Stimulated activated CD4-positive, alpha-beta T cell treated with anti-CD3 and anti-CD28 coated beads, TNF-alpha, amount 100 ng/mL, for 1 hour (primary cell): ENCODE data around the gene ARMC2.

ENCODE experiments used
- DNase-seq, 3 donors: peaks; one replicate each; pipeline ENCODE4 v3.0.0-alpha.2; 2020; ENCODE audit warnings: low read depth in 3 of 3, low spot score in 1 of 3

ARMC2 gene

DNA sequence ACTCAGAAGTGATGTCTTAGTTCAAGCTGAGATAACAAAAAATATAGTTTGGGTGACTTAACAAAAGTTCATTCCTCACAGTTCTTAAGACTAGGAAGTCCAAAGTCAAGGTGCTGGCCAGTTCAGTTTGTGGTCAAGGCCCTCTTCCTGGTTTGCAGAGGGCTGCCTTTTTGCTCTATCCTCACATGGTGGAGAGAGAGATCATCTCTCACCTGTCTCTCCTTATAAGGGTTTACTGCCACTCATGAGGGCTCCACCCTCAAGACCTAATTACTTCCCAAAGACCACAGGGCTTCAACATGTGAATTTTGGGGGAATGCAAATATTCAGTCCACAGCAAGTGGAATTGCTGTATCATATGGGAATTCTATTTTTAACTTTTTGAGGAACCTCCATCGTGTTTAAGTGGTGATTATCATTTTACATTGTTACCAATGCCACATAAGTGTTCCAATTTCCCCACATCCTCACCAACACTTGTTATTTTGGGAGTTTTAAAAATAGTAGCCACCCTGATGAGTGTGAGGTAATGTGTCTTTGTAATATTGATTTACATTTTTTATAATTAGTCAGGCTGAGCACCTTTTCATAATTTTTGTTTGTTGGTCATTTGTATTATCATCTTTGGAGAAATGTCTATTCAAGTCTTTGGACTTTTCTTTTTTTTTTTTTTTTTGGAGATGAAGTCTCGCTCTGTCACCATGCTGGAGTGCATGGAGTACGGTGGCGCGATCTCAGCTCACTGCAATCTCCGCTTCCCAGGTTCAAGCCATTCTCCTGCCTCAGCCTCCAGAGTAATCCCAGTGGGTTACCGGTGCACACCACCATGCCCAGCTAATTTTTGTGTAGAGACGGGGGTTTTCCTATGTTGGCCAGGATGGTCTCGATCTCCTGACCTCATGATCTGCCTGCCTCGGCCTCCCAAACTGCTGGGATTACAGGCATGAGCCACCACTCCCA lies 134.2 kb downstream of the ARMC2 start:
- DNase-seq: no peak

DNA sequence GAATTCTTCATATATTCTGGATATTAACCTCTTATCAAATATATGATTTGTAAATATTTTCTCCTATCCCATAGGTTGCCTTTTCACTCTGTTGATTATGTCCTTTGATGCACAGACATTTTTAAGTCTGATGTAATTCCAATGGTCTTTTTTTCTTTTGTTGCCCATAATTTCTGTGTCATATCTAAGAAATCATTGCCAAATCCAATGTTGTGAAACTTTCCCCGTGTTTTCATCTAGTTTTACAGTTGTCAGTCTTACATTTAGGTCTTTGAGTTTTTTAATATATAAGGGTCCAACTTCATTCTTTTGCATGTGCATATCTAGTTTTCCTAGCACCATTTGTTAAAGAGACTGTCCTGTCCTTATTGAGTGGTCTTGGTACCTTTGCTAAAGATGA lies 134.9 kb downstream of the ARMC2 start:
- DNase-seq: no peak

DNA sequence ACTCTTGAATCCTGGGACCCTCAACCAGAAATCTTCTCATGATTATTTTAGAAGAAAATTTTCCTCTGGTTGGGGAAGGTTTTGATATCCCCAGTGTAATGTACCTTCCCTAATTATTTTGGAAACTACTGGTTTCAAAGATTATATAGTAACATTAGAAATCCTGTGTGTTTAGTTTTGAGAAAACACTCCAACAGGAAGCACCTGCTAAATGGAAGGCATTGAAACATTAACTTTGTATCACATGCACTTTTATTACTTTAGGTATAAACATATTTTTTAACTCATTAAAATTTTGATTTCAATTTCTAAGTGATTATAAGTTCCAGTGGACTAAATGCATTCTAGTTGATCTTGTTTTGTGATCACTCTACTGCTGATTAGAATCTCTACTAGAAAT lies 137.1 kb downstream of the ARMC2 start:
- DNase-seq: no peak

DNA sequence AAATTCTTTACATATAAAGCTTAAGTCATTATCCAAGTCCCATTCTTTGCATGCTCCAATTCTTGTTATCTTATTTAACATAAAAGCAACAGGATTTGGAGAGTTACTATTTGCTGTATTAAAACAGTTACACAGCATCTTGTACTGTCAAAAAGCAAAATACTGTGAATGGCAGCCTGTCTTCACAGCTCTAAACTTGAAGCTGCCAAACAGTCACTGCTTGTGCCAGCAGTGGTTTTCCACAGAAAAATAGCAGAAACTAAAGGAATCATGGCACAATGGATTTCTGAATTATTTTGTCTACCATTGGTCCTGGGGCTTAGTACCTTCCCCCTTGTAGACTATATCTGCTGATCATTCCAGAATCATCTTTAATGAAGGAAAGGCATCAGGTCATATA lies 138.9 kb downstream of the ARMC2 start:
- DNase-seq: no peak

DNA sequence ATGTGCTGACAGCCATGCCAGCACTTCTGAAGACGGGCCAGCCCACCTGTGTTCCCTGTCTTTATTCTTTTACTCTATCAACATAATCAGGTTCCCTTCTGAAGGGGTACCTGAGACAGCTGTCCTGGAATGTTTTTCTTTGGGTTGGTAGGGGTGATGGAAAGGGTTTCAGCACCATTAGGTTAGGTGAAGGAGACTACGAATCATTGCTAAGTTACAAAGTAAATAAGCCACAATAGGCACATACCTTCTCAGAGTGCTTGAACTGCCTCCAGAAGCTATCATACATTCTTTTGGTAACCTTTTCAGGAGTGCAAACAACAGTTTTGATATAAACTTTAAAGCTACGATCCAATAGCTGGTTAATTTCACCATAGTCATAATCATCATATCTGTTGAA lies 140.1 kb downstream of the ARMC2 start:
- DNase-seq: no peak

DNA sequence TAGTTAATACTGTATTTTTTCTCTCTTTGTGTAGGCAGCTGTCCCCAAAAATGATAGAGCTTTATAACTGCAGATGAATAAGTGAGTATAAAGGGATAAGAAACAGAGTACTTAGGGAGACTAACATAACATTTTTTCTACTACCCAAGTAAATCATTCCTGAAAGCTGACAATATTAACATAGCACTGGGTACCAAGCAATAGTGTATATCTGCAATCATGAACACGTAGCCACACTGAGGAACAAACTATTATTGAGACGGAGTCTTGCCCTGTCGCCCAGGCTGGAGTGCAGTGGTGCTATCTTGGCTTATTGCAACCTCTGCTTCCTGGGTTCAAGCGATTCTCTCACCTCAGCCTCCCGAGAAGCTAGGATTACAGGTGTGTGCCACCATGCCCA lies 140.5 kb downstream of the ARMC2 start:
- no peak for DNase-seq

DNA sequence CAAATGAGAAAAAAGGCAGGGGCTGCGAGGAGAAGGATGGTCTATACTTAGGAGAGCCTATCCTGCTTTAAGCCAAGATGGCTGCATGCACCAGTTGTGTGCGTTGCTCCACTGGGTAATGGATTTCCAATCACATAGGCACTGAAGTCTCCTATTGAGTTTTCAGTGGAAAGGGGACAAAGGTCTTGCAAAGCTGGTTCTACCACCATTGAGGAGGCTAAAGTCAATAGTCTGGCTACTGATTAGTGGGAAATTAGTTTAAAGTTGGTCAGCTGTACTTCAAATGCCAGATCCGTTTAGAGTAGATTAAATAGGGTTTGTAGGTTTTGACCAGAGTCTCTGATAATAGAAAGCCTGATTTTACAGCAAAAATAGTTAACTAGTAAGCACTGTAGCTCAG lies 141.5 kb downstream of the ARMC2 start:
- no peak for DNase-seq

DNA sequence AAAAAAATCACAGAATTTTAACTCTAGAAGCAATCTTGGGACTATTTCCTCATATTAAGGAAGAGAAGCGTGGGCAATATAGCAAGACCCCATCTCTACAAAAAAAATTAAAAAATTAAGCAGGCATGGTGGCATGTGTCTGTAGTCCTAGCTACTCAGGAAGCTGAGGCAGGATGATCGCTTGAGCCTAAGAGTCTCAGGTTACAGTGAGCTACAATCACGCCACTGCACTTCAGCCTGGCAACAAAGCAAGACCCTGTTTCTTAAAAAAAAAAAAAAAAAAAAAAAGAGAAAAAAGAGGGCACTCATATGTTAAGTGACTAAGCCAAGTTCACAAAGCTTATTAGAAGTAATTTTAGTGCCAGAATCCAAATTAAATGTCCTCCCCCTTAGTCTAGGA lies 145.7 kb downstream of the ARMC2 start:
- no peak for DNase-seq

DNA sequence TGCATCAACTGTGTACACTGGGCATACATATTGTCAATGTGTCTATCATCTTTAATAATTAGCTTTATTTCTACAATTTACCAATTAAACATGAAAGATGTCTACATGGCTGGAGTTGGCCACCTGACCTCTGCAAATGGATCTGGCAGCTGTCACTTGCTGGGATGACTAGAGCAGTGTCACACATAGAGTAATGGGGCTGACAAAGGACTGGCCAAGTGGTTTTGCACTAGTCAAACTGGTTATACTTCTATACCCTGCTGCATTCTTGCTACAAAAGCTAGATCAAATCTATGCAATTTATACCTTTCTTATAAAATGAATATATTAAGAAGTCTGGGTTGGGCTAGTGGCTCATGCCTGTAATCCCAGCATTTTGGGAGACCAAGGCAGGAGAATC lies 147.1 kb downstream of the ARMC2 start:
- no peak for DNase-seq

DNA sequence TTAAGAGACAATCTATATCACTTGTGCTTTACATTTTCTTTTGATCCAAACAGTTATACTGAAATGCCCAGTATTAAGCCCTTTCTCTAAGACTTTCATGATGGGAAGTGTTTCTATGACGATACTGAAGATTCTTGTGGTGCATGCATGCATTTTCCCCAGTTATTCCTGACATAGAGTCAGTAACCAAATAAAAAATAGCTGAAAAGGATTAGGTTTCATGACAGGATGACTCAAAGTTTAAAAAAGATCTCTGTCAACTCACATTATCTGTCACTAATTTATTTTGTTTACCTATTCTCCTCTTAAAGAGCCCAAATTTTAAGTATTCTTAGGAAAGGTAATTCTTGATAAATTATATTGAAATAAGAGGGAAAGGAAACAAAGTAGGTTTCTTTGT lies 148.0 kb downstream of the ARMC2 start:
- DNase-seq: no peak

DNA sequence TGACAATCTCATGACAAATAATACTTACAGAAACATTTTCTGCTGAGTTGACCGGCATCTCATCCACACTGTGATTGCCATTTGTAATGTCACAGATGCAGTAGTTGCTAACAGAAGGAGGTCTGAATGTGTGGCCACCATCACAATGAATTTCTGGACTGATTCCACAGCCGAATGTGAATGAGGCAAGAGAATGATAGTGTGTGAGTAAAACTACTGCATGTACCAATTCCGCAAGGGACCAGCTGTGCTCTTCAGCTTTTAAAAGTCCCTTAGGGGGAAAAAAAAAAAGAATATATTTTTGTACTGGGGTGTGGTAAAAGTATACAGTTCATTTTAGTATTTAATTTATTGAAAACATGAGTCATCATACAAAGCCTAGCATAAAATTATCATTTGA lies 150.3 kb downstream of the ARMC2 start:
- DNase-seq: no peak

DNA sequence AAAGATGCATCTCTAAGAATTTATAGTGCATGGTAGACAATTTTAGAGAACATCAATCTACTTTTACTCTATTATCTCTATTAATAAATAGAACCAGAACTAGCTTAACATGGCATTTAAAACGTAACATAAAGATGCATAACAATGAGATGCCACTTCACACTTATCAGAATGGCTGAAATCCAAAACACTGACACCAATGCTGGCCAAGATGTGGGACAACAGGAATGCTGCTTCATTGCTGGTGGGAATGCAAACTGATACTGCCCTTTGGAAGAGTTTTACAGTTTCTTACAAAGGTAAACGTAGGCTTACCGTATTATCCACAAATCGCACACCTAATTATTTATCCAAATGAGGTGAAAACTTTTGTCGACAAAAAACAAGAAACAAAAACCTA lies 151.2 kb downstream of the ARMC2 start:
- no peak for DNase-seq

DNA sequence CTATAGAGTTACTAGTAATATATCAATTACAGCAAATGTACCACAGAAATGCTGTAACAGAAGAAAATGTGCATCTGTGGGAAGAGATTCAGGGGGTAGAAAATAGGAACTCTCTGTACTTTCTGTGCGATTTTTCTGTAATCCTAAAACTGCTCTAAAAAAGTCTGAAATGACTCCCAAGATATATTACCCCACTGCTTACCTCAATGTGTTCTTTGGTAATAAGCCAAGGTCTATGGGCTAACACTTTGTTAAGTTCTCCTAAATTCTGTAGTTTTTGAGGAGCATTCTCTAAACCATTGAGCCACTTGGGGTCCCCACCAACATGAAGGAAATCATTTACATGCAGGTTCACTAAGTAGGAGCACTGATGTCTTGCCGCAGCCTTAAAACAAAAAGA lies 152.1 kb downstream of the ARMC2 start:
- no peak for DNase-seq

DNA sequence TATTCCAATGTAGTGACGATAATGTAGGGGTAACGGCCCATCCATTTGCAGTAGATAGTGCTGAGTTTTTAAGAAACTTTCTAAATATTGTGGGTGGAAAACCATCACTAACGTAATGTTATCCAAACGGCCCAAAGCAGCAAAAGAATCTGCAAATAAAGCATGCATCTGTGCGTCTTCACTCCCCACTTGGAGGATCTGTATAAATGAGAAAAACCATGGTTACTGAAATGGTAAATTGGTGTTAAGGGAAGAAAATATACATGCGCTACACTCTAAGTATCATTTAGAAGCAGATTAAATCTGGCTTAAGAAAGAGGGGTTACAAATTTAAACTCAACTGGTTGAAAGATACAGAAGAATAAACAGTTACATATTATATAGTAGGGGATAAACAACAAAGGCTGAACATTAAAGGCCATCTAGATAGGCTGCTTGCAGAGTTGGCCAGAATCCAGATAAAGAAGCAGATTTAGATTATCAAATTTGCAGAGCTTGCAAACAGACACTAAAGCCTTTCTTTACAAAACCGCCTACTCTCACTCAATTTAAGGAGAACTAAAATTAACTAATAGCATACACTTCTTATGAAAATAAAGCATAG lies 153.2 kb downstream of the ARMC2 start:
- no peak for DNase-seq

DNA sequence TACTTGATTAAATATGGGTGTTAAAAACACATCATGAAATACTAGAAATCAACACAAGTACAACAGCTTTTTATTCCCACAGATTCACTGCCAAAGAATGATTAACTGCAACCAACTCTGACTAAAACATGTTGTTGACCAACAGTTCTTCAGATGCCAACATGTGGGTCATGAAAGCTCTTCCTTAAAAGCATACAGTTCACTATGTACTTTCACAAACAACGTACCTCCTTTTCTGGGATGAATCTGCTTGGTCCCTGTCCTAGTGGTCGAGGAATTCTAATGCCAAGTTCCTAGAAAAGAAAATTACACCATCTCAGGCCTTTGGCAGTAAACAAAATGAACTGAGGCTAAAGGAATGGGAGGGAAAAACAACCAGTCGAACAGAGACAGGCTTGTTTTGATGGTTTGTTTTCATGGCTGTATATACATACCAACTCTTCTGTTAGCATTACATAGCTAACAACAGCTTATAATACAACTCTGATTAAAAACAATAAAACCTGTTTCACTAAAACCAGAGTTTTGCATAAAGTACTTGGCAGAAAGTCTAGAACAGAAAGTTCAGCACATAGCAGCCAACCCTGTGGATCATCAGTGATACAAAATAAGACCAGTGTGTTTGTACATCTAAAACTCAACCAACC lies 154.0 kb downstream of the ARMC2 start:
- DNase-seq: no peak

DNA sequence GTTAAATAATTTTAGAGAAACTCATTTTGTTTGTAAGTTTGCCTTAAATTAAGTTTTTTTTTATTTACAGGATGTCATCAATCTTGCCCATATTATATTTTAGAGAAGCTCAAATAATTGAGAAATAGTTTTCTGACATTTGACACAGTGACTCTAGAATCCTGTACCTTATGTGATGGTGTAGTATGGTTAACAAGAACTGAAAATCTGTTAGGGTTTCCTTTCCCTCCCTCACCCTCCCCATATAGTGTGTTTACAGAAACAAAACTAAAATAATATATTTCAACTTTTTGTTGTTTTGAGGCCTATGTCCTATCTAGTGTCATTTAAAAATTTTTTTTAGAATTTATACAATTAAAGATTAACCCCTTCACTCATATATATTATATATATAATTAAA lies 154.7 kb downstream of the ARMC2 start:
- DNase-seq: no peak

DNA sequence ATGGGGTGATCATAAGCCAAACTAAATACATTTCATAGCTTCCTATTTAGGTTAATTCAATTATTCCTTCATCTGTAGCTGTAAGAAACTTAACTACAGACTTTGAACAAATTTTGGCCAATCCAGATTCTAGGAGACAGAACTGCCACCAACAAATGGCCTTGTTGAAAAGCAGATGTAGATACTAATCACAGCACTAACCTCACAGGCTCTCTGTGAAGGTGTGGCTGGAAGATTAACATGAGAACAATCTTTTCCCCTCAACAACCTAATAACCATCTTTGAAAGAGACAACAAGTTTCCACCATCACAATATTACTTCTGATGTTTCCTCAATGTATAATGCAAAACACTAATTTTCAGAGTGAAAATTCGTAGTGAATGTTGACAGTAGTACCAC lies 158.6 kb downstream of the ARMC2 start:
- no peak for DNase-seq

DNA sequence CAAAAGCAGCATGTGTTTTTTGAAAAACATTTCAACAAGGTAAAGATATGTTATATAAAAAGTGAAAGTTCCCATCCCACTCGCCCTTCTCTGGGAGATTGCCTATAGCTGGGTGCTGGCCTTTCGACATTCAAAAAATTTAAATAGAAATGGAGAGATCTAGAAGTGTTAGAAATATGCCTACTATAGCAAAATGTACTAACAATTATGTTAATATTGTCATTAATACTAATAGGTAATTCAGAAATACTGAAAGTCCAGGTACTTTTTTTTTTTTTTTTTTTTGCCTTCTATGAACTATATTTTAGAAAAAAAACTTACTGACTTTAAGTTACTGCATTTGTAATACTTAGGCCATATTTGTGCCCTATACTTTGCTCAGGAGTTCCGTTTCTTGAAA lies 159.3 kb downstream of the ARMC2 start:
- DNase-seq: no peak

DNA sequence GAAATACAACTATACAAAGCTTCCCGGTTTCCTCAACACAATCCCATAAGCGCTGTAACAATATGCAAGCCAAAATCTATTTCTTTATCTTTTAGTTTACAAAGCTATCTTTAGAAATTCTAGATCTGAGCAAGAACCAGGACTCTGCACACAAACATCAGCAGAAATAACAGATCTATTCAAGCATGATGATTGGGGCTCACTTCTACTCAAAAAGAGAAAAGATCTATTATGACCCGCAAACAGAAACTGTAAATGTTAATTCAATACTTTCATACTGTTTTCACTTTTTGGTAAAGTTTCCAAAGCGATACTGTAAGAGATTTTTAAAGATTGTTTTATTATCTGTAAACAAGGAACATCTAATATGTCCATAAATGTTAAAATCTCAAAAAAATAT lies 159.8 kb downstream of the ARMC2 start:
- no peak for DNase-seq

DNA sequence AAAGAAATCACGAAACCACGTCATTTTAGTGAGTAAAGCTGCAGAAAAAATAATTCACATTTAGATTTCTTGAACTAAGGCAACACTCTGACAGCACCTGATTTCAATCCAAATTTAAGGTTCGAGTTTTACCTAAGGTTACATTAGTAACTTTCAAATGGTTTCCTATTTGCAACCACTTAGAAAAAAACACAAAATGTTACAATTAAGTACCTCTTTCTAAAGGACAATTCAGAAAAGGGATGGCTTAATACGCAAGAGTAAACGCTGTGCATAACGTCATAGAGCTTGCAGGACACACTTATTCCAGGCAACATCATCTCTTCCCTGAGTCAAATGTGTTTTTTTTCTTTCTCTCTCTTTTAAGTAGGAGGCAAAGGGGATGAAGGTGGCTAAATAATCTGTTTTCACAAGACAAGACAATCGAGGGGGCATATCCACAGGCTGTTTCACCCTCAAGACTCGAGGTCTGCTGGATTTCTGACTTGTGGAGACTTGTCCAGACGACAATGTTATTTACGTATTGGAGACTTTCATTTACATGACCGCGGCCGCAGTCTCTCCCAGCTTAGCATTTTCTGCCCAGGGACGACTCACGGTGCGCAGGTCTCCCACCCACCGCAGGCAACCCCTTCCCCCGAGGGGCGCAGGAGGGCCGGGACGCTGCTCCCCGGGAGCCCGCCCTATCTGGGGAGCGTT lies 160.5 kb downstream of the ARMC2 start:
- DNase-seq: no peak

DNA sequence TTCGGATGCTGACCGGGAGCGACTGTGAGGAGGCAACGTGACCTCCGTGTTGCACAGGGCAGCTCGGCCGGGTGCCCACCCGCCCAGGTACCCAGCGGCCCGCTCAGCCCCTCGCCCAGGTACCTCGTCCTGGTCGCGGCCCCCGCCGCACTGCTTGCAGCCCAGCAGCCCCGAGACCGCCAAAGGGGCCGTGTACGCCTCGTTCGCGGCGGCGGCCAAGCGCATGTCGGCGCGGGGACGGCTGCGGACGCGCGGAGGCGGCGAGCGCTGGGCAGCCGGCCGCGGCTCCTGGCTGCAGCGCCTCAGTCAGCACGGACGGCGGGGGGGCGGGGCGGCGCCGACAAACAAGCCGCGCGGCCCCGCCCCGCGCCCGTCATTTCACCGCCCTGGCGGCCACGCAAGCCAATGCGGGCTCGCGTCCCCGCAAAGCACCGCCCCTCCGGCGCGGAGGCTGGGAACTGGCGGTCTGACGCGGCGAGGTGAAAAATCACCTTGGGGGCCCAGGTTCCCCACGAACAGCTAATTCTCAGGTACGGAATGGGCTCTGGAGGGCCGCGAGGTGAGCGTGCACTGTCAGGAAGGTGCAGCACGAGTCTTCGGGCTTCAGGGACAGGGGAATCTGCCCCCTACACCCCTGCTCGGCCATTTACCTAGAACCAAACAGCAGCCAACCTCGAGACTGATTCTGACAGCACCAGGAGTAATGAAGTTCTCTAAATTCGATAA lies 161.2 kb downstream of the ARMC2 start:
- peak; percentile 62 to 87 (median 83) for DNase-seq
